Esophagus squamous epithelium (tissue), 4 donors: ENCODE data around the gene SINHCAF.

ENCODE experiments used
- CTCF ChIP-seq, 6 experiments: fragments of 450-650 bp in 4 of 6; fragments of 200-600 bp in 2 of 6; sonication (generic) in 2 of 6; IDR thresholded peaks; one replicate each; pipeline ENCODE4 v1.5.1; 2016 to 2019; ENCODE audit warnings: antibody characterized with exemption in 6 of 6, mild to moderate bottlenecking in 4 of 6, moderate library complexity in 4 of 6
- POLR2A ChIP-seq, 4 donors: fragments of 450-650 bp; IDR thresholded peaks; one replicate each; pipeline ENCODE4 v1.6.1; 2017; ENCODE audit warnings: antibody characterized with exemption in 4 of 4, mild to moderate bottlenecking in 4 of 4, moderate library complexity in 3 of 4

GRCh38 chr12:31309279-31309678, 16.7 kb downstream of the SINHCAF start:
- TF ChIP-seq CTCF (IDR thresholded peaks at IDR 0.05) (no peak), POLR2A (IDR thresholded peaks at IDR 0.05) (no peak)
